ENCODE data around the gene MACROD2.

DNA sequence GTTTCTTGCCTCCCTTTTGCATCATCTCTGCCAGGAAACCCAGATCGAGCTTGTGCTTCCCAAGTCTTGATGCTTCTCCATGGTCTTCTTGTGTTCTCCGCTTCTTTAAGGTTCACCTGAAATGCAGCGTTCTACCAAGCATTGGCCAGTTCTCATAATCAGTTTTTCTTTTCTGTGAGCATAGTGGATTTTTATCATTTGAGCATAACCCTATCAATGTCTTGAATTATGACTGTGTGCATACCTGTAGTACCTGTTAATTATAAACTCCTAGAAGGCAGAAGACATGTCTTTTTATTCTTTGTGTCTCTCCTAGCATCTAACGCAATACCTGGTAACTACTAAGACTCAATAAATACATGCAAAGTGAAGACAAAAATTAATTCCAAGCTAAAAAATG, 1146.5 kb downstream of the MACROD2 start:
- TF ChIP-seq SMC3 (IDR thresholded peaks at IDR 0.05; ENCODE audit: low read depth, low read length) (no peak), POLR2A (IDR thresholded peaks at IDR 0.05; ENCODE audit: low read depth, low read length) (no peak), CEBPB (IDR thresholded peaks at IDR 0.05; ENCODE audit: low read depth, low read length) (no peak), FOS (IDR thresholded peaks at IDR 0.05; ENCODE audit: low read depth, low read length) (no peak), RAD21 (IDR thresholded peaks at IDR 0.05; ENCODE audit: low read length) (no peak)
- TF ChIP-seq, protein P1, sequence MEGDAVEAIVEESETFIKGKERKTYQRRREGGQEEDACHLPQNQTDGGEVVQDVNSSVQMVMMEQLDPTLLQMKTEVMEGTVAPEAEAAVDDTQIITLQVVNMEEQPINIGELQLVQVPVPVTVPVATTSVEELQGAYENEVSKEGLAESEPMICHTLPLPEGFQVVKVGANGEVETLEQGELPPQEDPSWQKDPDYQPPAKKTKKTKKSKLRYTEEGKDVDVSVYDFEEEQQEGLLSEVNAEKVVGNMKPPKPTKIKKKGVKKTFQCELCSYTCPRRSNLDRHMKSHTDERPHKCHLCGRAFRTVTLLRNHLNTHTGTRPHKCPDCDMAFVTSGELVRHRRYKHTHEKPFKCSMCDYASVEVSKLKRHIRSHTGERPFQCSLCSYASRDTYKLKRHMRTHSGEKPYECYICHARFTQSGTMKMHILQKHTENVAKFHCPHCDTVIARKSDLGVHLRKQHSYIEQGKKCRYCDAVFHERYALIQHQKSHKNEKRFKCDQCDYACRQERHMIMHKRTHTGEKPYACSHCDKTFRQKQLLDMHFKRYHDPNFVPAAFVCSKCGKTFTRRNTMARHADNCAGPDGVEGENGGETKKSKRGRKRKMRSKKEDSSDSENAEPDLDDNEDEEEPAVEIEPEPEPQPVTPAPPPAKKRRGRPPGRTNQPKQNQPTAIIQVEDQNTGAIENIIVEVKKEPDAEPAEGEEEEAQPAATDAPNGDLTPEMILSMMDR (conservative IDR thresholded peaks at IDR 0.05; ENCODE audit: low read depth, low read length): no peak
- TF ChIP-seq, protein P2, sequence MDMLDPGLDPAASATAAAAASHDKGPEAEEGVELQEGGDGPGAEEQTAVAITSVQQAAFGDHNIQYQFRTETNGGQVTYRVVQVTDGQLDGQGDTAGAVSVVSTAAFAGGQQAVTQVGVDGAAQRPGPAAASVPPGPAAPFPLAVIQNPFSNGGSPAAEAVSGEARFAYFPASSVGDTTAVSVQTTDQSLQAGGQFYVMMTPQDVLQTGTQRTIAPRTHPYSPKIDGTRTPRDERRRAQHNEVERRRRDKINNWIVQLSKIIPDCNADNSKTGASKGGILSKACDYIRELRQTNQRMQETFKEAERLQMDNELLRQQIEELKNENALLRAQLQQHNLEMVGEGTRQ (IDR thresholded peaks at IDR 0.05; ENCODE audit: low read depth, low read length): no peak

Data from IMR-90 (cell line).